PC-9 (cell line): ENCODE data around the gene ABCA12. TPM values are rescaled to one million over a fixed set of nuclear protein-coding genes. Genes with fewer than 3 reads are reported as not detected.

Experiments used
- BruUV-seq: library from RNA; stranded (reverse); fragments of 400-500 nt; replicated peaks from 2 replicates; lab custom pipeline; 2021; lab: Mats Ljungman, UMichigan
- CTCF ChIA-PET: fragments of 300-600 bp; sonication (Branson Sonifier 250); formaldehyde crosslinking; loops from one replicate; lab custom pipeline; 2022; ENCODE audit warnings: antibody characterized with exemption; lab: Charles Lee
- POLR2A ChIA-PET: fragments of 300-600 bp; sonication (Branson Sonifier 250); formaldehyde crosslinking; loops from one replicate; lab custom pipeline; 2022; ENCODE audit warnings: antibody characterized with exemption; ENCODE audit not compliant: unreplicated experiment; lab: Charles Lee
- DNase-seq, 2 experiments: peaks; one replicate each; pipeline versions ENCODE4 v3.0.0 to v3.0.0-alpha.2; 2015 to 2022; ENCODE audit warnings: mixed read lengths in 1 of 2
- H2AFZ ChIP-seq: fragments of 200-600 bp; sonication (generic); 2 replicates; pipeline ENCODE4 v1.8.1; 2017; ENCODE audit warnings: antibody characterized with exemption
- H3F3A ChIP-seq: fragments of 200-600 bp; sonication (generic); 2 replicates; pipeline ENCODE4 v1.8.1; 2017; ENCODE audit warnings: antibody characterized with exemption, mild to moderate bottlenecking, low read depth; ENCODE audit not compliant: insufficient read depth
- H3K27ac ChIP-seq: fragments of 200-600 bp; sonication (generic); 2 replicates; pipeline ENCODE4 v1.6.1; 2016; ENCODE audit warnings: mixed run types
- H3K27me3 ChIP-seq: fragments of 200-600 bp; sonication (generic); 2 replicates; pipeline ENCODE4 v1.6.1; 2016; ENCODE audit warnings: low read depth, mixed run types; ENCODE audit not compliant: insufficient read depth
- H3K36me3 ChIP-seq: fragments of 200-600 bp; sonication (generic); 2 replicates; pipeline ENCODE4 v1.6.1; 2016; ENCODE audit warnings: low read depth, mixed run types
- H3K4me1 ChIP-seq: fragments of 200-600 bp; sonication (generic); replicated peaks from 2 replicates; pipeline ENCODE4 v1.6.1; 2016; ENCODE audit warnings: mixed run types; ENCODE audit not compliant: insufficient read depth
- H3K4me2 ChIP-seq: fragments of 200-600 bp; sonication (generic); 2 replicates; pipeline ENCODE4 v1.6.1; 2017; ENCODE audit warnings: mixed run types
- H3K4me3 ChIP-seq: fragments of 200-600 bp; sonication (generic); 2 replicates; pipeline ENCODE4 v1.6.1; 2016; ENCODE audit warnings: mixed run types
- H3K79me2 ChIP-seq: fragments of 200-600 bp; sonication (generic); 2 replicates; pipeline ENCODE4 v1.6.1; 2017; ENCODE audit warnings: low read depth, mixed run types
- H3K9me2 ChIP-seq: fragments of 200-600 bp; sonication (generic); 2 replicates; pipeline ENCODE4 v1.8.1; 2017; ENCODE audit warnings: mild to moderate bottlenecking; ENCODE audit not compliant: insufficient read depth
- H3K9me3 ChIP-seq: fragments of 200-600 bp; sonication (generic); 2 replicates; pipeline ENCODE4 v1.8.1; 2016; ENCODE audit warnings: low read depth; ENCODE audit not compliant: insufficient read depth
- H4K20me1 ChIP-seq: fragments of 200-600 bp; sonication (generic); 2 replicates; pipeline ENCODE4 v1.8.1; 2017; ENCODE audit not compliant: insufficient read depth
- CTCF ChIP-seq: fragments of 200-600 bp; sonication (generic); conservative IDR thresholded peaks from 2 replicates; pipeline ENCODE4 v1.6.1; 2017; ENCODE audit warnings: mixed run types, antibody characterized with exemption, mild to moderate bottlenecking, moderate library complexity
- EZH2 ChIP-seq: fragments of 200-600 bp; sonication (generic); IDR thresholded peaks from 2 replicates; pipeline ENCODE4 v1.8.0; 2017; ENCODE audit warnings: antibody characterized with exemption, low read depth
- intact Hi-C: fragments of 100-400 bp; cut with micrococcal nuclease; formaldehyde crosslinking; loops from one replicate; pipeline ENCODE4 v1.10.0; 2022; ENCODE audit not compliant: unreplicated experiment
- total RNA-seq: library from RNA; stranded (reverse); gene quantifications from 2 replicates; pipeline ENCODE4 v1.2.3, GENCODE V29; 2021

ABCA12 gene
- total RNA-seq, 1 experiment from 2014 or later = 2.0 TPM

- intact Hi-C loops = no loop called here
- DNase-seq = no peak
- no TSS peak for BruUV-seq
- Histone ChIP-seq H3F3A (no peaks in the 10 kb centered on the region), H3K4me2 (no peak overlapping the region), H3K36me3 (no peaks in the 10 kb centered on the region), H3K4me1 (no peaks in the 10 kb centered on the region), H4K20me1 (no peaks in the 10 kb centered on the region), H3K79me2 (no peaks in the 10 kb centered on the region), H3K9me3 (no peaks in the 10 kb centered on the region), H3K27me3 (no peaks in the 10 kb centered on the region), H3K9me2 (no peaks in the 10 kb centered on the region; the same call in 1 of the 2 replicates), H2AFZ (no peak overlapping the region), H3K4me3 (no peak overlapping the region), H3K27ac (no peak overlapping the region)
- CTCF ChIA-PET = no interaction called here
- TF ChIP-seq EZH2 (no peak), CTCF (no peak)
- POLR2A ChIA-PET = no interaction called here
Measured at GRCh38 chr2:214889301-214889700, 249.1 kb downstream of the ABCA12 start.

- BruUV-seq = no TSS peak
- no peak overlapping the region for H3K4me2 ChIP-seq
- H3F3A ChIP-seq = no peaks in the 10 kb centered on the region
- no peaks in the 10 kb centered on the region for H3K79me2 ChIP-seq
- H3K36me3 ChIP-seq = no peaks in the 10 kb centered on the region
- H3K9me2 ChIP-seq = no peaks in the 10 kb centered on the region
- H3K4me1 ChIP-seq = no peaks in the 10 kb centered on the region
- POLR2A ChIA-PET = no interaction called here
- no peaks in the 10 kb centered on the region for H3K9me3 ChIP-seq
- H3K27me3 ChIP-seq = no peaks in the 10 kb centered on the region
- CTCF ChIA-PET = no interaction called here
- TF ChIP-seq CTCF (no peak), EZH2 (no peak)
- no peak for DNase-seq
- no peak overlapping the region for H3K4me3 ChIP-seq
- intact Hi-C loops = no loop called here
- no peak overlapping the region for H2AFZ ChIP-seq
- no peaks in the 10 kb centered on the region for H4K20me1 ChIP-seq
- H3K27ac ChIP-seq = no peak overlapping the region
Measured at GRCh38 chr2:214881647-214882202, 256.7 kb downstream of the ABCA12 start.

Other genes with a start within 250 kb of the ABCA12 start
- 285 and 290 TPM in 2 replicates for gene ATIC, start 173.4 kb upstream of the ABCA12 start, total RNA-seq